OCI-LY7 (cell line): ENCODE results near the gene FOXN3. TPM values are rescaled to one million over a fixed set of nuclear protein-coding genes. Genes with fewer than 3 reads are reported as not detected.

Experiments used
- BruUV-seq: library from RNA; stranded (reverse); fragments of 400-500 nt; replicated peaks from 2 replicates; lab custom pipeline; 2021; lab: Mats Ljungman, UMichigan
- CTCF ChIA-PET: fragments of 300-600 bp; sonication (Branson Sonifier 250); formaldehyde crosslinking; loops from one replicate; lab custom pipeline; 2022; ENCODE audit warnings: antibody characterized with exemption; ENCODE audit not compliant: unreplicated experiment; lab: Charles Lee
- POLR2A ChIA-PET: fragments of 300-600 bp; sonication (Branson Sonifier 250); formaldehyde crosslinking; loops from one replicate; lab custom pipeline; 2022; ENCODE audit warnings: antibody characterized with exemption; lab: Charles Lee
- DNase-seq: peaks from one replicate; pipeline ENCODE4 v3.0.0-alpha.2; 2015; ENCODE audit warnings: low spot score
- H2AFZ ChIP-seq: fragments of 200-600 bp; sonication (generic), shearing (Covaris generic); 2 replicates; pipeline ENCODE4 v1.6.1; 2014; ENCODE audit warnings: mild to moderate bottlenecking, antibody characterized with exemption, low read length, moderate library complexity
- H3K27ac ChIP-seq: fragments of 200-600 bp; sonication (generic); 2 replicates; pipeline ENCODE4 v1.5.1; 2014; ENCODE audit warnings: mixed run types, low read depth, mild to moderate bottlenecking, moderate library complexity, low read length, inconsistent platforms; ENCODE audit not compliant: poor library complexity, severe bottlenecking
- H3K36me3 ChIP-seq: fragments of 200-600 bp; sonication (generic); 2 replicates; pipeline ENCODE4 v1.6.1; 2014; ENCODE audit warnings: mild to moderate bottlenecking, antibody characterized with exemption, low read length, moderate library complexity, mixed read lengths; ENCODE audit not compliant: insufficient read depth
- H3K4me1 ChIP-seq: fragments of 200-600 bp; sonication (generic); 2 replicates; pipeline ENCODE4 v1.5.1; 2014; ENCODE audit warnings: mild to moderate bottlenecking, low read length; ENCODE audit not compliant: insufficient read depth, poor library complexity, severe bottlenecking
- H3K4me2 ChIP-seq: fragments of 200-600 bp; sonication (generic); 2 replicates; pipeline ENCODE4 v1.6.1; 2014; ENCODE audit warnings: mild to moderate bottlenecking, low read length
- H3K4me3 ChIP-seq: fragments of 200-600 bp; sonication (generic); 2 replicates; pipeline ENCODE4 v1.5.1; 2014; ENCODE audit warnings: mild to moderate bottlenecking, low read depth, low read length; ENCODE audit not compliant: poor library complexity, severe bottlenecking
- H3K79me2 ChIP-seq: fragments of 200-600 bp; sonication (generic); 2 replicates; pipeline ENCODE4 v1.6.1; 2016; ENCODE audit warnings: low read depth, mild to moderate bottlenecking, low read length, moderate library complexity, mixed read lengths; ENCODE audit not compliant: insufficient read depth
- H3K9me2 ChIP-seq: fragments of 200-600 bp; sonication (generic); 2 replicates; pipeline ENCODE4 v1.6.1; 2016; ENCODE audit warnings: mild to moderate bottlenecking, low read length, mixed read lengths; ENCODE audit not compliant: insufficient read depth
- H3K9me3 ChIP-seq: fragments of 200-600 bp; sonication (generic); 2 replicates; pipeline ENCODE4 v1.6.1; 2014; ENCODE audit warnings: mild to moderate bottlenecking, mixed run types, low read length, mixed read lengths
- H4K20me1 ChIP-seq: fragments of 200-600 bp; sonication (generic); 2 replicates; pipeline ENCODE4 v1.6.1; 2014; ENCODE audit warnings: mild to moderate bottlenecking, antibody characterized with exemption, low read length, moderate library complexity, mixed read lengths; ENCODE audit not compliant: insufficient read depth
- CTCF ChIP-seq: fragments of 200-600 bp; sonication (generic); conservative IDR thresholded peaks from 2 replicates; pipeline ENCODE4 v1.5.1; 2014; ENCODE audit warnings: mild to moderate bottlenecking, antibody characterized with exemption, low read length, moderate library complexity, mixed read lengths
- EZH2phosphoT487 ChIP-seq: fragments of 200-600 bp; sonication (generic); IDR thresholded peaks from 2 replicates; pipeline ENCODE4 v1.6.1; 2018; ENCODE audit warnings: low read depth, borderline replicate concordance, mild to moderate bottlenecking, mixed run types, antibody characterized with exemption, low read length, moderate library complexity, mixed read lengths
- intact Hi-C: fragments of 100-400 bp; cut with micrococcal nuclease; formaldehyde crosslinking; loops from one replicate; pipeline ENCODE4 v1.10.0; 2022; ENCODE audit not compliant: unreplicated experiment
- total RNA-seq, 2 experiments: library from RNA; depleted of rRNA in 1 of 2; stranded (reverse); fragments of >200 nt in 1 of 2; shearing (Covaris generic) in 1 of 2; gene quantifications; 2 replicates each; pipeline ENCODE4 v1.2.3, GENCODE V29; 2014 to 2022

Gene FOXN3
- total RNA-seq, 2 experiments from 2014 or later: 77.7 to 102 TPM

GRCh38 chr14:89260898-89261297 is 156.1 kb downstream of the FOXN3 start:
- Histone ChIP-seq H3K4me3 (no peak overlapping the region), H3K4me2 (no peak overlapping the region), H3K79me2 (no peaks in the 10 kb centered on the region), H3K36me3 (0 out of 2 replicates have a peak, but pooled peaks cover 4% of the 10 kb centered on the region), H3K9me2 (no peaks in the 10 kb centered on the region), H3K4me1 (peaks cover 9% of the 10 kb centered on the region), H3K27ac (no peak overlapping the region), H2AFZ (no peak overlapping the region), H4K20me1 (no peaks in the 10 kb centered on the region), H3K9me3 (no peaks in the 10 kb centered on the region)
- BruUV-seq: no TSS peak
- POLR2A ChIA-PET: interaction anchor here (0.6 to 1.4 kb wide), 3 partner anchors 12 to 32 kb away, joined by 3 read pairs; no protein-coding TSS in a partner anchor
- no peak for DNase-seq
- no peak for TF ChIP-seq CTCF
- TF ChIP-seq EZH2phosphoT487: no peak
- CTCF ChIA-PET: no interaction called here
- intact Hi-C loops: no loop called here

- Histone ChIP-seq H3K79me2 (no peaks in the 10 kb centered on the region), H3K27ac (no peak overlapping the region), H4K20me1 (no peaks in the 10 kb centered on the region), H3K9me3 (no peaks in the 10 kb centered on the region), H3K9me2 (no peaks in the 10 kb centered on the region), H3K4me3 (no peak overlapping the region), H3K4me2 (no peak overlapping the region), H3K4me1 (peaks cover 9% of the 10 kb centered on the region), H2AFZ (no peak overlapping the region), H3K36me3 (0 out of 2 replicates have a peak, but pooled peaks cover 4% of the 10 kb centered on the region)
- ChIA-PET POLR2A (interaction anchor here (0.9 to 1.4 kb wide), 3 partner anchors 13 to 15 kb away, joined by 3 read pairs; no protein-coding TSS in a partner anchor), CTCF (no interaction called here)
- no peak for TF ChIP-seq EZH2phosphoT487
- no peak for TF ChIP-seq CTCF
- DNase-seq: no peak
- no TSS peak for BruUV-seq
- intact Hi-C loops: no loop called here
Observed at GRCh38 chr14:89259951-89260609, 157.0 kb downstream of the FOXN3 start.

- intact Hi-C loops: no loop called here
- H3K9me2 ChIP-seq: no peaks in the 10 kb centered on the region
- H3K4me2 ChIP-seq: peak overlapping the region; percentile 26; the same call in 1 of the 2 replicates
- POLR2A ChIA-PET: interaction anchor here (1.0 kb wide), 1 partner anchor 11 kb away, joined by 3 read pairs; no protein-coding TSS in a partner anchor
- CTCF ChIA-PET: no interaction called here
- H3K36me3 ChIP-seq: 0 out of 2 replicates have a peak, but pooled peaks cover 4% of the 10 kb centered on the region
- H3K9me3 ChIP-seq: no peaks in the 10 kb centered on the region
- peak; percentile 20 for DNase-seq
- no peak overlapping the region for H3K4me3 ChIP-seq
- no peak overlapping the region for H3K27ac ChIP-seq
- no peak for TF ChIP-seq CTCF
- H2AFZ ChIP-seq: no peak overlapping the region
- no peaks in the 10 kb centered on the region for H3K79me2 ChIP-seq
- BruUV-seq: no TSS peak
- no peaks in the 10 kb centered on the region for H4K20me1 ChIP-seq
- H3K4me1 ChIP-seq: peaks cover 9% of the 10 kb centered on the region
Observed at GRCh38 chr14:89258728-89259273, 158.2 kb downstream of the FOXN3 start.
